ENCODE measurements around the gene PRKCE.

DNA sequence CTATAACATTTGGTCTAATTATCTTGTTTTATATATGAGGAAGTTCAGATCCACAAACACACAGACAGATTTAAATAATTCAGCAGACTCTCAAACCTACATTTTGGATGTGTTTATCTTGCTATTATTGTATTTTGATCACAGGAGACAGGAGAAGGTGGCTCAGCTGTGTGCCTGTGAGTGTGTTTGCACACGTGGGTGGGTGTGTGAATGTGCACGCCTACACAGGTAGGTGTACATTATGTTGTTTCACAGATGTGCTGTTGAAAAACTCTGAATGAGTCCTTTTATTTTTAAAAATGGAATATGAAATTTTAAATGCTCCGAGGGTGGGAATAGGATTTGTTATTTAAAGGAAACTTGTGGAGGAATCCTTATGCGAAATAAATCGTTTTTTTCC, 183.4 kb downstream of the PRKCE start:
- TF ChIP-seq, protein P1, sequence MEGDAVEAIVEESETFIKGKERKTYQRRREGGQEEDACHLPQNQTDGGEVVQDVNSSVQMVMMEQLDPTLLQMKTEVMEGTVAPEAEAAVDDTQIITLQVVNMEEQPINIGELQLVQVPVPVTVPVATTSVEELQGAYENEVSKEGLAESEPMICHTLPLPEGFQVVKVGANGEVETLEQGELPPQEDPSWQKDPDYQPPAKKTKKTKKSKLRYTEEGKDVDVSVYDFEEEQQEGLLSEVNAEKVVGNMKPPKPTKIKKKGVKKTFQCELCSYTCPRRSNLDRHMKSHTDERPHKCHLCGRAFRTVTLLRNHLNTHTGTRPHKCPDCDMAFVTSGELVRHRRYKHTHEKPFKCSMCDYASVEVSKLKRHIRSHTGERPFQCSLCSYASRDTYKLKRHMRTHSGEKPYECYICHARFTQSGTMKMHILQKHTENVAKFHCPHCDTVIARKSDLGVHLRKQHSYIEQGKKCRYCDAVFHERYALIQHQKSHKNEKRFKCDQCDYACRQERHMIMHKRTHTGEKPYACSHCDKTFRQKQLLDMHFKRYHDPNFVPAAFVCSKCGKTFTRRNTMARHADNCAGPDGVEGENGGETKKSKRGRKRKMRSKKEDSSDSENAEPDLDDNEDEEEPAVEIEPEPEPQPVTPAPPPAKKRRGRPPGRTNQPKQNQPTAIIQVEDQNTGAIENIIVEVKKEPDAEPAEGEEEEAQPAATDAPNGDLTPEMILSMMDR (conservative IDR thresholded peaks at IDR 0.05 in 1 of 2, IDR thresholded peaks at IDR 0.05 in 1 of 2; ENCODE audit: low read depth in 1 of 2, low read length in 2 of 2): no peak
- no peak for TF ChIP-seq EZH2 (IDR thresholded peaks at IDR 0.05; ENCODE audit: low read length, missing control alignments)

All from fibroblast of lung (primary cell).